Fibroblast of lung (primary cell): ENCODE measurements around the gene SCUBE1.

ENCODE experiments used
- CTCF ChIP-seq, 2 donors: IDR thresholded peaks in 1 of 2; conservative IDR thresholded peaks in 1 of 2; 1 replicate in 1 of 2; 2 replicates in 1 of 2; pipeline ENCODE4 v1.5.1; 2011 to 2012; ENCODE audit warnings: low read length in 2 of 2, control low read depth in 1 of 2, inconsistent platforms in 1 of 2, low read depth in 1 of 2, mild to moderate bottlenecking in 1 of 2
- EZH2 ChIP-seq: IDR thresholded peaks from 2 replicates; pipeline ENCODE4 v1.5.1; 2012; ENCODE audit warnings: low read length, control low read depth, mild to moderate bottlenecking; ENCODE audit errors: missing control alignments

- no peak for TF ChIP-seq CTCF (conservative IDR thresholded peaks at IDR 0.05 in 1 of 2, IDR thresholded peaks at IDR 0.05 in 1 of 2; ENCODE audit: low read depth in 1 of 2, low read length in 2 of 2)
- no peak for TF ChIP-seq EZH2
Measured at GRCh38 chr22:43331698-43332097, 11.5 kb downstream of the SCUBE1 start.
